ENCODE data around the gene MICAL2. TPM values are rescaled to one million over a fixed set of nuclear protein-coding genes. Genes with fewer than 3 reads are reported as not detected.
A peak's percentile ranks its signal among the peaks of the same experiment; 100 is the strongest.

MICAL2 gene
- total and polyA plus RNA-seq, 2 of the 13 experiments (the other 11 are each of a cell fraction or from before 2014, with no cell fraction given): 0.78 to 1.1 TPM

GRCh38 chr11:12270215-12270797 lies 159.9 kb downstream of the MICAL2 start (continued):
- TF ChIP-seq MIER3 (CRISPR knock-in tag; IDR thresholded peaks at IDR 0.05; ENCODE audit: borderline replicate concordance) (no peak), ZNF841 (CRISPR knock-in tag; IDR thresholded peaks at IDR 0.05; ENCODE audit: borderline replicate concordance) (no peak), GABPA (IDR thresholded peaks at IDR 0.05; ENCODE audit: low read depth, low read length) (peak; percentile 32; the same call in 1 of the 2 replicates), GABPA (CRISPR knock-in tag; IDR thresholded peaks at IDR 0.05; ENCODE audit: low read depth) (peak; percentile 51)

DNA sequence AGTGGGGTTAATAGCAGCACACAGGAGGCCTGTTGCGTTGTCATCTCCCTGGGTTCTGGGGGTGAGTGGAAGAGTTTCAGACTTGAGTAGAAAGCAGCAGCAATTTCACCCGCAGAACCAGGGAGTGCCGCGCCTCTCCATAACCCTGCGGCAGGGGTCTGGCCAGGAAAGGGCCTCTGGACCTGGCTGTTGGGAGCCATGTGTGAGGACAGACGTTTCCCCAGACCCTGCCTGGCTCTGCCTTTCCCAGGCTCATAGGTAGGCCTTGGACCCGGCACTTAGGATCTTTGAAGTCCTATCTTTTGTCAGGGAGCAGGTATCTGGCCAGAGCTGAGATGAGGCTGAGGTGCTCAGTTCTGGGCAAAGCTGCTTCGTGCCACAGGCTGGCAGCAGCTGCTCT lies 160.4 kb downstream of the MICAL2 start:
- in situ Hi-C loops (cut with HindIII; ENCODE audit: extremely low pct_ligation_motif_present, low pct_unique_long_range_greater_than_20kb) (no loop called here), intact Hi-C loops (cut with micrococcal nuclease; ENCODE audit: unreplicated experiment) (no loop called here)
- DNase-seq (ENCODE audit: low spot score): no peak
- Histone ChIP-seq H3K27me3 (ENCODE audit: control insufficient read depth in 1 of 2, insufficient read depth in 2 of 2, low read length in 2 of 2) (no peaks in the 10 kb centered on the region; a peak in 1 of 5 replicates), H3K79me2 (ENCODE audit: insufficient read depth, low read length) (no peaks in the 10 kb centered on the region), H4K20me1 (ENCODE audit: insufficient read depth, low read length) (no peaks in the 10 kb centered on the region), H3K9me3 (ENCODE audit: low read length) (no peaks in the 10 kb centered on the region), H3K27ac (ENCODE audit: extremely low read length, insufficient read depth, low read length) (no peak overlapping the region), H3K4me1 (ENCODE audit: insufficient read depth, low read length) (peaks cover 35% of the 10 kb centered on the region), H3K4me3 (replicated peaks in 1 of 3; ENCODE audit: insufficient read depth in 1 of 3, low read depth in 2 of 3, low read length in 3 of 3) (no peak overlapping the region), H3K9ac (ENCODE audit: insufficient read depth, low read depth, low read length) (no peak overlapping the region), H3K4me2 (ENCODE audit: low read depth, low read length) (peak overlapping the region; percentile 62), H3K36me3 (replicated peaks in 1 of 2; ENCODE audit: control insufficient read depth in 1 of 2, insufficient read depth in 2 of 2, low read length in 2 of 2) (no peaks in the 10 kb centered on the region), H2AFZ (ENCODE audit: low read length) (no peak overlapping the region)
- WGBS (ENCODE audit: low lambda C conversion rate): 52% methylated on average over 3 of the region's 8 CpGs
- FAIRE-seq: no peak
- BruUV-seq (replicated peaks): no TSS peak
- CTCF ChIA-PET (ENCODE audit: low intra/inter-chr PET ratio, low total read pairs): no interaction called here
- POLR2A ChIA-PET: no interaction called here
- no peak for TF ChIP-seq SSRP1 (CRISPR knock-in tag; IDR thresholded peaks at IDR 0.05)
- no peak for ATAC-seq

DNA sequence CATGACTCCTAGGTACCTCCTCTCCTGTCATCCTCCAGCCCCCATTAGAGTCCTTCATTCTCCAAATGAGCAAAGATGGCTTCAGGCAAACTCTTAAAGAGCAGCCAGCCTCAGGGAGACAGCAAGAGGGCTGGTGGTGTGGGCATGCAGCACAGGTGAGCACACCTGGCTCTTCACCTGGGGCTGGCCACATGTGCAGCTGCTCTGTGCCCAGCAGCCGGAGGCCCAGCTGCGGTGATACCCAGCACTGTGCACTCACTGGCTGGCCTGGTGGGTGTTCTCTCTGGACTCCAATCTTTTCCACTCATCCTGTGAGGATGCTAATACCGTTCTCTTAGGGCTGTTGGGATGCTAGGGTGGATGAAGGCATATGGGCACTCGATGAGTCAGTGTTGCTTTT lies 160.9 kb downstream of the MICAL2 start:
- DNase-seq (ENCODE audit: low spot score) (no peak), FAIRE-seq (no peak), ATAC-seq (no peak)
- H3K9me3 ChIP-seq (ENCODE audit: low read length): no peaks in the 10 kb centered on the region
- no peaks in the 10 kb centered on the region; a peak in 1 of 5 replicates for H3K27me3 ChIP-seq (ENCODE audit: control insufficient read depth in 1 of 2, insufficient read depth in 2 of 2, low read length in 2 of 2)
- intact Hi-C loops (cut with micrococcal nuclease; ENCODE audit: unreplicated experiment) (no loop called here), in situ Hi-C loops (cut with HindIII; ENCODE audit: extremely low pct_ligation_motif_present, low pct_unique_long_range_greater_than_20kb) (no loop called here)
- POLR2A ChIA-PET: no interaction called here
- no peaks in the 10 kb centered on the region for H3K79me2 ChIP-seq (ENCODE audit: insufficient read depth, low read length)
- CTCF ChIA-PET (ENCODE audit: low intra/inter-chr PET ratio, low total read pairs): no interaction called here
- H3K4me3 ChIP-seq (replicated peaks in 1 of 3; ENCODE audit: insufficient read depth in 1 of 3, low read depth in 2 of 3, low read length in 3 of 3): no peak overlapping the region
- no peaks in the 10 kb centered on the region for H3K36me3 ChIP-seq (replicated peaks in 1 of 2; ENCODE audit: control insufficient read depth in 1 of 2, insufficient read depth in 2 of 2, low read length in 2 of 2)
- 4% methylated on average over 2 of the region's 4 CpGs for WGBS (ENCODE audit: low lambda C conversion rate)
- H2AFZ ChIP-seq (ENCODE audit: low read length): no peak overlapping the region
- H3K9ac ChIP-seq (ENCODE audit: insufficient read depth, low read depth, low read length): no peak overlapping the region
- BruUV-seq (replicated peaks): no TSS peak
- no peaks in the 10 kb centered on the region for H4K20me1 ChIP-seq (ENCODE audit: insufficient read depth, low read length)
- no peak overlapping the region for H3K27ac ChIP-seq (ENCODE audit: extremely low read length, insufficient read depth, low read length)
- peaks cover 35% of the 10 kb centered on the region for H3K4me1 ChIP-seq (ENCODE audit: insufficient read depth, low read length)
- no peak overlapping the region for H3K4me2 ChIP-seq (ENCODE audit: low read depth, low read length)
- TF ChIP-seq ZNF552 (CRISPR knock-in tag; IDR thresholded peaks at IDR 0.05; ENCODE audit: borderline replicate concordance) (no peak), PHF5A (CRISPR knock-in tag; IDR thresholded peaks at IDR 0.05; ENCODE audit: low read depth, unreplicated experiment) (no peak), MTERF4 (CRISPR knock-in tag; IDR thresholded peaks at IDR 0.05) (no peak), MATR3 (CRISPR knock-in tag; IDR thresholded peaks at IDR 0.05) (no peak), ZNF484 (CRISPR knock-in tag; IDR thresholded peaks at IDR 0.05; ENCODE audit: borderline replicate concordance, low read depth) (no peak), ZNF713 (CRISPR knock-in tag; IDR thresholded peaks at IDR 0.05) (no peak)
